GM23248 (cell line): ENCODE measurements around the gene EFNB1. TPM values are rescaled to one million over a fixed set of nuclear protein-coding genes. Genes with fewer than 3 reads are reported as not detected.

ENCODE experiments used
- DNase-seq: peaks from one replicate; pipeline ENCODE4 v3.0.0-alpha.2; 2015
- H2AFZ ChIP-seq: fragments of 200-600 bp; sonication (generic); 2 replicates; pipeline ENCODE4 v1.6.1; 2016; ENCODE audit warnings: antibody characterized with exemption
- H3F3A ChIP-seq: fragments of 200-600 bp; sonication (generic); 2 replicates; pipeline ENCODE4 v1.6.1; 2016; ENCODE audit warnings: mild to moderate bottlenecking, antibody characterized with exemption, mixed run types; ENCODE audit not compliant: insufficient read depth
- H3K27ac ChIP-seq: fragments of 200-600 bp; sonication (generic); 2 replicates; pipeline ENCODE4 v1.5.1; 2016; ENCODE audit warnings: mild to moderate bottlenecking
- H3K27me3 ChIP-seq: fragments of 200-600 bp; sonication (generic); replicated peaks from 2 replicates; pipeline ENCODE4 v1.6.1; 2016; ENCODE audit warnings: mild to moderate bottlenecking; ENCODE audit not compliant: insufficient read depth
- H3K36me3 ChIP-seq: fragments of 200-600 bp; sonication (generic); 2 replicates; pipeline ENCODE4 v1.6.1; 2016; ENCODE audit warnings: low read depth, mild to moderate bottlenecking
- H3K4me1 ChIP-seq: fragments of 200-600 bp; sonication (generic); 2 replicates; pipeline ENCODE4 v1.6.1; 2016; ENCODE audit warnings: mild to moderate bottlenecking; ENCODE audit not compliant: insufficient read depth
- H3K4me2 ChIP-seq: fragments of 200-600 bp; sonication (generic); one replicate; pipeline ENCODE4 v1.6.1; 2016; ENCODE audit warnings: mild to moderate bottlenecking; ENCODE audit not compliant: unreplicated experiment
- H3K4me3 ChIP-seq: fragments of 200-600 bp; sonication (generic); 2 replicates; pipeline ENCODE4 v1.5.1; 2016; ENCODE audit warnings: mild to moderate bottlenecking
- H3K79me2 ChIP-seq: fragments of 200-600 bp; sonication (generic); 2 replicates; pipeline ENCODE4 v1.6.1; 2016; ENCODE audit warnings: mild to moderate bottlenecking; ENCODE audit not compliant: insufficient read depth
- H3K9ac ChIP-seq: fragments of 200-600 bp; sonication (generic); 2 replicates; pipeline ENCODE4 v1.6.1; 2016; ENCODE audit warnings: mild to moderate bottlenecking
- H3K9me2 ChIP-seq: fragments of 200-600 bp; sonication (generic); 2 replicates; pipeline ENCODE4 v1.6.1; 2016; ENCODE audit warnings: mixed run types, mild to moderate bottlenecking, moderate library complexity; ENCODE audit not compliant: insufficient read depth
- H3K9me3 ChIP-seq: fragments of 200-600 bp; sonication (generic); one replicate; pipeline ENCODE4 v1.6.1; 2017; ENCODE audit warnings: low read depth
- H4K20me1 ChIP-seq: fragments of 200-600 bp; sonication (generic); 2 replicates; pipeline ENCODE4 v1.6.0; 2016; ENCODE audit not compliant: insufficient read depth
- EZH2 ChIP-seq: fragments of 200-600 bp; sonication (generic); IDR thresholded peaks from 2 replicates; pipeline ENCODE4 v1.6.1; 2018; ENCODE audit warnings: antibody characterized with exemption, mild to moderate bottlenecking; ENCODE audit not compliant: insufficient read depth, poor library complexity, severe bottlenecking
- EZH2phosphoT487 ChIP-seq: fragments of 200-600 bp; sonication (generic); IDR thresholded peaks from 2 replicates; pipeline ENCODE4 v1.6.1; 2018; ENCODE audit warnings: antibody characterized with exemption, moderate library complexity, mild to moderate bottlenecking, low read depth; ENCODE audit not compliant: insufficient read depth
- WGBS, 2 experiments: methylation state at CpG; one replicate each; pipeline ENCODE4 v1.1.6; 2015 to 2017; ENCODE audit warnings: low lambda C conversion rate in 2 of 2, low coverage in 1 of 2; ENCODE audit errors: missing lambda C conversion rate in 2 of 2; 5-methylcytosine and 5-hydroxymethylcytosine counted together
- in situ Hi-C: fragments of 300-500 bp; cut with MboI; formaldehyde crosslinking; loops from 2 replicates; pipeline ENCODE4 v1.15.0; 2020
- polyA plus RNA-seq: library from polyadenylated mRNA; unstranded; fragments of >200 nt; fragmentation: Nextera tagmentation; extraction: Ambion mirVana; gene quantifications from 2 replicates; pipeline ENCODE4 v1.2.1, GENCODE V29; 2016
- total RNA-seq: library from RNA; depleted of rRNA; stranded (reverse); fragments of >200 nt; shearing (Covaris generic); gene quantifications from 2 replicates; pipeline ENCODE4 v1.2.3, GENCODE V29; 2014

Gene EFNB1
- total and polyA plus RNA-seq, 2 experiments from 2014 or later = 5.3 to 15.8 TPM

DNA sequence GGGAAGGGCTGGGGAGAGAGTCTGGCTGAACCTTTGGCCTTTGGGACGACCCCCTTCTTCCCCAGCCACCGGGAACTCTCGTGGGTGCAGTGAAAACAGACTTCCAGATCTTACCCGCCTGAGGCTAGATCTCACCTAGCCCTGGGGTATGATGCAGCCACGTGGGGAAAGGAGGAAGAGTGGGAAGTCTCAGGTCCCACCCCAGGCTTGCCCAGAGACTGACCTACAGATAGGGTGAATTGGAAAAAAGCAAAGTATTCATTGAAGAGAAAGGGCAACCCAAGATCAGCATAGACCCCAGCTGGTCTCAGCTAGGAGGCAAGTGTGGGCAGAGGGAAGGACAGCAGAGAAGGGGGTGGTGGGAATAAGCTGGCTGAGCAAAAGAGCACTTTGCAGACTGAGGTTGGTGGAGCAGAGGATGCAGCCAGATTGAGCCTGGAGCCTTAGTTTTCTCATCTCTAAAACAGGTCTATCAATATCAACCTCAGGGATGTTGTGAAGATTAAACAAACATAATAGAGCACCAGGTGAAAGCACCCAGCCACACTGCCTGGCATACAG lies 4.2 kb upstream of the EFNB1 start:
- no peak overlapping the region for H3K4me2 ChIP-seq
- no peaks in the 10 kb centered on the region for H3K9me3 ChIP-seq
- H3K4me3 ChIP-seq = no peak overlapping the region
- H3K27ac ChIP-seq = no peak overlapping the region
- no peaks in the 10 kb centered on the region for H4K20me1 ChIP-seq
- H3K27me3 ChIP-seq = no peaks in the 10 kb centered on the region
- no peaks in the 10 kb centered on the region for H3K9me2 ChIP-seq
- H2AFZ ChIP-seq = no peak overlapping the region
- 23% methylated on average over 5 of the region's 5 CpGs; no CpG with 5 or more reads in 1 of the 2 experiments for WGBS, 2 experiments
- no peak for TF ChIP-seq EZH2
- in situ Hi-C loops = loop anchor here (5.0 to 10.0 kb wide), 2 partner anchors 393 to 560 kb away; no protein-coding TSS in a partner anchor
- no peak overlapping the region for H3K9ac ChIP-seq
- no peaks in the 10 kb centered on the region for H3K4me1 ChIP-seq
- DNase-seq = no peak
- no peaks in the 10 kb centered on the region for H3K79me2 ChIP-seq
- no peaks in the 10 kb centered on the region for H3F3A ChIP-seq
- no peaks in the 10 kb centered on the region for H3K36me3 ChIP-seq

DNA sequence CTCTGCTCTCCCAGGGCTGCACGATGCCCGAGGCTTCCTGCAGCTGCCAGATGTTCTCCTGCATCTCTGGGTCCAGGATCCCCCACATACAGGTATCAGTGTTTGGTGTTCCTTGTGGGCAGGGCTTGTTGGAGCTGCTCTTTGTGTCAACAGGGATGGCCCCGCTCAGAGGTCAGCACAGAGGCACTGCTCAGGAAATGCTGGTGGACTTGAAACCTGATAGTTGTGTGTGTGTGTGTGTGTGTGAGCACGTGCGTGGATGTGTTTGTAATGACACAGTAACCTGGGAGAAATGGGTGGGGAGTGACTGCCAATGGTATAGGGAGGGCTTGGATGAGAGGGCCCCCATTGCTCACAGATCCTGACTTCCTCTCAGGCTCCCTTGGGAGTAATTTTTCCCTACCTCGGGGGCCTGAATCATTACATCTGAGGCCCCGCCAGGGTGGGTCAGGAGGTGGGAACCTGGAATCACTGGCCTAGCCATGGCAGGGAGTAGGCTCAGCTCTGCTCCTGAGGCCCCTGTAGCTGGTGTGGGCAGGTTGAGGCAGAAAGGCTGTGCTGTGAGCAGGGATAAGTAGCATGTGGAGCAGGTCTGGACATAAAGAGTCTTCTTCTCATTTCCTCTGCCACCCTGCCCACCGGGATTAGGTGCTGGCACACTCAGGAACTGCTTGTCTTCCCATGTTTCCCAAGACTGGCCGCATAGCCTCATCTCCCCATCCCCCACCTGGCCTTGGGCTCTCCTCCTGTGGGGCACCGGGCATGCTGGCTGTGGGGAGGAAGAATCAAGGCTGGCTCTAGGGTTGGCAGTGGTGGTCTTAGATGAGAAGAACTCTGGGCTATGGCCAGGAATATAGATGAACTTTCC lies 2.5 kb upstream of the EFNB1 start:
- 57 to 61% methylated on average over 9 to 10 of the region's 10 CpGs for WGBS, 2 experiments
- TF ChIP-seq EZH2 = no peak
- TF ChIP-seq EZH2phosphoT487 = no peak
- H3F3A ChIP-seq = no peaks in the 10 kb centered on the region
- 0 out of 2 replicates have a peak, but pooled peaks cover 3% of the 10 kb centered on the region for H3K4me1 ChIP-seq
- H3K9me3 ChIP-seq = no peaks in the 10 kb centered on the region
- no peaks in the 10 kb centered on the region for H3K36me3 ChIP-seq
- H3K4me2 ChIP-seq = no peak overlapping the region
- peaks cover 4% of the 10 kb centered on the region; the same call in 1 of the 2 replicates for H3K79me2 ChIP-seq
- no peak overlapping the region for H3K4me3 ChIP-seq
- no peak overlapping the region for H3K9ac ChIP-seq
- H4K20me1 ChIP-seq = no peaks in the 10 kb centered on the region
- no peak overlapping the region for H3K27ac ChIP-seq
- no peak overlapping the region for H2AFZ ChIP-seq
- no peaks in the 10 kb centered on the region for H3K27me3 ChIP-seq
- in situ Hi-C loops = loop anchor here (5.0 to 10.0 kb wide), 2 partner anchors 391 to 558 kb away; no protein-coding TSS in a partner anchor
- H3K9me2 ChIP-seq = no peaks in the 10 kb centered on the region
- peak; percentile 37 for DNase-seq

DNA sequence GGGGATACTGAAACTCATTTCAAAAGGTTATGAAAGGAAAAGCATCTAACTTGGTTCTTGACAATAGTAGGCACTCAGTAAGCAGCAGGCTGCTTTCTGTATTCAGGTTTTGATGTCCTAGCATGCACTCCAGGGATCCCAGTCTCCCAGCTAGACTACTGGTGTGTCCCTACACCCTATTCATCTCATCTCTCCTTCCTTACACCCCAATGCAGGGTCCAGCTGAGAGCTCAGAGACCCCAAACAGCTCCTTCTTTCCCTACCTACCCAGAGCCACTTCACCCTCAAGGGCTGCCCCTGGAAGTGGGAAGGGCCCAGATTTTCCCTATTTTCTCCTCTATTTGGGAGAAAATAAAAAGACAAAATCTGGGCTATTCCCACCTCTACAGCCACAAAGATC lies 1.6 kb upstream of the EFNB1 start:
- Histone ChIP-seq H3K9ac (no peak overlapping the region), H3K36me3 (no peaks in the 10 kb centered on the region), H3K27ac (no peak overlapping the region), H4K20me1 (no peaks in the 10 kb centered on the region), H3F3A (no peaks in the 10 kb centered on the region), H3K4me2 (no peak overlapping the region), H3K4me3 (no peak overlapping the region), H3K9me3 (no peaks in the 10 kb centered on the region), H2AFZ (no peak overlapping the region), H3K27me3 (no peaks in the 10 kb centered on the region), H3K4me1 (0 out of 2 replicates have a peak, but pooled peaks cover 3% of the 10 kb centered on the region), H3K9me2 (no peaks in the 10 kb centered on the region), H3K79me2 (peaks cover 4% of the 10 kb centered on the region; the same call in 1 of the 2 replicates)
- no peak for TF ChIP-seq EZH2
- no peak for TF ChIP-seq EZH2phosphoT487
- no peak for DNase-seq
- in situ Hi-C loops = loop anchor here (5.0 to 10.0 kb wide), 2 partner anchors 390 to 558 kb away; no protein-coding TSS in a partner anchor

DNA sequence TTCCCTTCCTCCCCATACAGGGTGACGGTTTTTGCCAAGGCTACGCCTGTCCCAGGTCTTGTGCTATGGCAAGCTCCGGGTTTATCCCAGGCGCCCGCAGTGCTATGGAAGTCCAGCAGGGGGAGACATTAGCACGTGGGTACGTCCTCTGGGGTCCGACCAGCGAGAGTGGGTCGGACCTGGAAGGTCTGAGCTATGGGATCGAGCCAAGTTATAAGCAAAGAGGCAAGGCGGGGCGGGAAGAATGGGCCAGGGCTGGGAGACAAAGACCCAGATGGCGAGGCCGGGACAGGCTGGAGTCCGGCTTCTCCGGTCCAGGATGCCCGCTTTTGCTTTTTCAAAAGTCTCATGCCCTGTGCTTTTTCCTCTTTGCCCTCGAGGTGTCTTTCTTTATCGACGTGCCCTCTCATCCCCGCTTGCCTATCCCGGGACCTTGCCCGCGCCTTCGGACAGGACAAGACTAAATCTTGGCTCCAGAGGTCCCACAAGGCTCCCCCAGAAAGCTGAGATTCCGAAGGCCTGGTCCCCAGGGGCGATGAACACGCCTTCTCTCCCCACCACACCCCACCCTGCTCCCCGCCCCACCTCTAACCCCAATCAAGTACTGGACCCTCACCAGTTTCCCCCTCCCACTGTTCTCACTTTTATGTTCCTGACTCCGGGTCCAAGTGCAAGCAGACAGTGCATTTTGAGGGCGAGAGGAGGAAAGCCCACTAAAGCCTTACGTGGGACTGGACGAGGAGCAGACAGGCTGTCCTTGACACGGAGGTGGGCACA lies 785 bp upstream of the EFNB1 start:
- in situ Hi-C loops = loop anchor here (5.0 to 10.0 kb wide), 2 partner anchors 389 to 557 kb away; no protein-coding TSS in a partner anchor
- peak overlapping the region; percentile 43; the same call in 1 of the 2 replicates for H3K4me3 ChIP-seq
- H3K27ac ChIP-seq = peak overlapping the region; percentile 66
- H4K20me1 ChIP-seq = no peaks in the 10 kb centered on the region
- H3K27me3 ChIP-seq = no peaks in the 10 kb centered on the region
- H3K36me3 ChIP-seq = no peaks in the 10 kb centered on the region
- WGBS, 2 experiments = 0 to 1% methylated on average over 26 to 32 of the region's 35 CpGs
- H3K79me2 ChIP-seq = peaks cover 6% of the 10 kb centered on the region; the same call in 1 of the 2 replicates
- no peaks in the 10 kb centered on the region for H3F3A ChIP-seq
- TF ChIP-seq EZH2phosphoT487 (no peak), EZH2 (no peak)
- peak overlapping the region; percentile 77 for H2AFZ ChIP-seq
- 0 out of 2 replicates have a peak, but pooled peaks cover 3% of the 10 kb centered on the region for H3K4me1 ChIP-seq
- H3K9me3 ChIP-seq = no peaks in the 10 kb centered on the region
- H3K9ac ChIP-seq = peak overlapping the region; percentile 49
- H3K9me2 ChIP-seq = no peaks in the 10 kb centered on the region
- DNase-seq = peak; percentile 71
- H3K4me2 ChIP-seq = peak overlapping the region; percentile 53
